Measurements from ENCODE around the gene CABLES1.

GRCh38 chr18:23154823-23155500 lies 19.7 kb downstream of the CABLES1 start:
- TF ChIP-seq POLR2A (IDR thresholded peaks at IDR 0.05) (no peak), CTCF (IDR thresholded peaks at IDR 0.05) (no peak)

All from testis (tissue), 2 donors.